Measurements from ENCODE around the gene NUMBL. TPM values are rescaled to one million over a fixed set of nuclear protein-coding genes. Genes with fewer than 3 reads are reported as not detected.

NUMBL gene
- total RNA-seq, 4 donors from 2014 or later: 20.5 to 38.2 (median 29.3) TPM

DNA sequence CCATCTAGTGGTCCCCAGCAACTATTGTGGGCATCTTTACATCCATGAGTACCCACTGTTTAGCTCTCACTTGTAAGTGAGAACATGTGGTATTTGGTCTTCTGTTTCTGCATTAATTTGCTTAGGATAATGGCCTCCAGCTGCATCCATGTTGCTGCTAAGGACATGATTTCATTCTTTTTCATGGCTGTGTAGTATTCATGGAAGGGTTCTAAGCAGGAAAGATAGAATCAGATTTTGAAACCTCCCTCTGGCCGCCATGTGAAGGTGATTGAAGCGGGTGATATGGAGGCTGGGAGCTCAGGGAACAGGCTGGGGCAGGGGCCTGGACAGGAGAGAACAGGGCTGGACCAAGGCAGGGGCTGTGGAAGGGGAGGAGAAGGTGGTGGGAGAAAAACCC, 69.2 kb downstream of the NUMBL start:
- Histone ChIP-seq H3K36me3 (peaks cover 59% of the 10 kb centered on the region), H3K9me3 (no peaks in the 10 kb centered on the region), H3K27ac (no peak overlapping the region), H3K27me3 (no peaks in the 10 kb centered on the region), H3K4me3 (no peak overlapping the region), H3K4me1 (peaks cover 6% of the 10 kb centered on the region)
- TF ChIP-seq POLR2AphosphoS5 (IDR thresholded peaks at IDR 0.05) (no peak), EP300 (IDR thresholded peaks at IDR 0.05) (no peak), POLR2A (IDR thresholded peaks at IDR 0.05) (no peak)
- TF ChIP-seq, protein P1, sequence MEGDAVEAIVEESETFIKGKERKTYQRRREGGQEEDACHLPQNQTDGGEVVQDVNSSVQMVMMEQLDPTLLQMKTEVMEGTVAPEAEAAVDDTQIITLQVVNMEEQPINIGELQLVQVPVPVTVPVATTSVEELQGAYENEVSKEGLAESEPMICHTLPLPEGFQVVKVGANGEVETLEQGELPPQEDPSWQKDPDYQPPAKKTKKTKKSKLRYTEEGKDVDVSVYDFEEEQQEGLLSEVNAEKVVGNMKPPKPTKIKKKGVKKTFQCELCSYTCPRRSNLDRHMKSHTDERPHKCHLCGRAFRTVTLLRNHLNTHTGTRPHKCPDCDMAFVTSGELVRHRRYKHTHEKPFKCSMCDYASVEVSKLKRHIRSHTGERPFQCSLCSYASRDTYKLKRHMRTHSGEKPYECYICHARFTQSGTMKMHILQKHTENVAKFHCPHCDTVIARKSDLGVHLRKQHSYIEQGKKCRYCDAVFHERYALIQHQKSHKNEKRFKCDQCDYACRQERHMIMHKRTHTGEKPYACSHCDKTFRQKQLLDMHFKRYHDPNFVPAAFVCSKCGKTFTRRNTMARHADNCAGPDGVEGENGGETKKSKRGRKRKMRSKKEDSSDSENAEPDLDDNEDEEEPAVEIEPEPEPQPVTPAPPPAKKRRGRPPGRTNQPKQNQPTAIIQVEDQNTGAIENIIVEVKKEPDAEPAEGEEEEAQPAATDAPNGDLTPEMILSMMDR (IDR thresholded peaks at IDR 0.05): no peak
- no peak for DNase-seq (ENCODE audit: low spot score in 2 of 2)
- 100% methylated on average over 2 of the region's 2 CpGs for WGBS

GRCh38 chr19:40620161-40620485, 70.3 kb downstream of the NUMBL start:
- no peak for DNase-seq (ENCODE audit: low spot score in 2 of 2)
- Histone ChIP-seq H3K4me1 (peaks cover 17% of the 10 kb centered on the region), H3K9me3 (no peaks in the 10 kb centered on the region), H3K36me3 (peaks cover 48% of the 10 kb centered on the region), H3K27ac (no peak overlapping the region), H3K4me3 (no peak overlapping the region), H3K27me3 (no peaks in the 10 kb centered on the region)
- TF ChIP-seq, protein P1 (IDR thresholded peaks at IDR 0.05): no peak
- TF ChIP-seq POLR2AphosphoS5 (IDR thresholded peaks at IDR 0.05) (no peak), EP300 (IDR thresholded peaks at IDR 0.05) (no peak)
- 91% methylated on average over 8 of the region's 8 CpGs for WGBS

DNA sequence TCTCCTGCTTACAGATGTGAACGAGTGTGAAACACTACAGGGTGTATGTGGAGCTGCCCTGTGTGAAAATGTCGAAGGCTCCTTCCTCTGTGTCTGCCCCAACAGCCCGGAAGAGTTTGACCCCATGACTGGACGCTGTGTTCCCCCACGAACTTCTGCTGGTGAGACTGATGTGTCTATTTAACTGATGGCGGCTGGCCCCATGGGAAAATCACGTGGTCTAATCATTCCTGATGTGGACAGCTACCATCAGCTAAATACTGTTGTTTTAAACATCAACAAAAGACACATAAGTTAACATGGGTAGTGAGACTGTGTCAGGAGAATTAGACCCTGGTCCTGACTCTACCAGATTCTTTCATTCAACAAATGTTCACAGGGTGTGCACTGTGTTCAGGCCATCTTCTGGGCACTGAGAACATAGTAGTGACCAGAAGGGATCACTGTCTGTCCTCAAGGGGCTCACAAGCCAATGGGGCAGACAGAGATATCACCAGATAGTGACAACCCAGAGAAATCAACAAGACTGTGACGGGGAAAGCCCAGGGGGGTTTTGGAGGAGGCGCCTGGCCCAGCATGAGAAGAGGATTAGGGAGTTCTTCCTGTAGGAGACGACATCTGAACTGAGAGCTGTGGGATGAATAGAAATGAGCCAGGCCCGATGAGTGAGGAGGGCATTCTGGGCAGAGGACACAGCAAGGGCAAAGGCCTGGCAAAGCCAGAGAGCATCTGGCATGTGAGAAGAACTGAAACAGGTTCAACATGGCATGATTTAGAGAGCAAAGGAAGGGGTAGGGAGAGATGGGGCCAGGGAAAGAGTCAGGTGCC, 70.9 kb downstream of the NUMBL start:
- DNase-seq (ENCODE audit: low spot score in 2 of 2): no peak
- WGBS: 76% methylated on average over 11 of the region's 11 CpGs
- peaks cover 22% of the 10 kb centered on the region for H3K4me1 ChIP-seq
- H3K36me3 ChIP-seq: peaks cover 48% of the 10 kb centered on the region
- H3K4me3 ChIP-seq: no peak overlapping the region
- H3K9me3 ChIP-seq: no peaks in the 10 kb centered on the region
- no peak for TF ChIP-seq EP300 (IDR thresholded peaks at IDR 0.05)
- TF ChIP-seq POLR2AphosphoS5 (IDR thresholded peaks at IDR 0.05): no peak
- TF ChIP-seq, protein P1 (IDR thresholded peaks at IDR 0.05): no peak
- TF ChIP-seq POLR2A (IDR thresholded peaks at IDR 0.05): no peak
- H3K27ac ChIP-seq: no peak overlapping the region
- no peaks in the 10 kb centered on the region for H3K27me3 ChIP-seq

DNA sequence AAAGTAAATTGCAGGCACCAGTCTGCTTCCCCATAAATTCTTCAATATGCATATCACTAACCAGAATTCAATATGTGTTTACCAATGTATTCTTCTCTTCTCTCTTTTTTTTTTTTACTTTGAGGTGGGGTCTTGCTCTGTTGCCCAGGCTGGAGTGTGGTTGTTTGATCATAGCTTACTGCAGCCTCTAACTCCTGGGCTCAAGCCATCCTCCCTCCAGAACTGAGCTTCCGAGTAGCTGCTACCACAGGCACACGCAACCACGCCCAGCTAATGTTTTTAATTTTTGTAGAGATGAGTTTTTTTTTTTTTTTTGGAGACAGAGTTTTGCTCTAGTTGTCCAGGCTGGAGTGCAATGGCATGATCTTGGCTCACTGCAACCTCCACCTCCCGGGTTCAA, 72.5 kb downstream of the NUMBL start:
- no peak overlapping the region for H3K4me3 ChIP-seq
- DNase-seq (ENCODE audit: low spot score in 2 of 2): no peak
- H3K27me3 ChIP-seq: no peaks in the 10 kb centered on the region
- WGBS: 58% methylated on average over 4 of the region's 4 CpGs
- TF ChIP-seq POLR2A (IDR thresholded peaks at IDR 0.05) (no peak), EP300 (IDR thresholded peaks at IDR 0.05) (no peak), POLR2AphosphoS5 (IDR thresholded peaks at IDR 0.05) (no peak)
- TF ChIP-seq, protein P1 (IDR thresholded peaks at IDR 0.05): no peak
- H3K4me1 ChIP-seq: peaks cover 36% of the 10 kb centered on the region
- peaks cover 41% of the 10 kb centered on the region for H3K36me3 ChIP-seq
- H3K27ac ChIP-seq: no peak overlapping the region
- no peaks in the 10 kb centered on the region for H3K9me3 ChIP-seq

- H3K9me3 ChIP-seq: no peaks in the 10 kb centered on the region
- peaks cover 43% of the 10 kb centered on the region for H3K4me1 ChIP-seq
- peaks cover 32% of the 10 kb centered on the region for H3K36me3 ChIP-seq
- no peaks in the 10 kb centered on the region for H3K27me3 ChIP-seq
- TF ChIP-seq POLR2A (IDR thresholded peaks at IDR 0.05): no peak
- TF ChIP-seq, protein P1 (IDR thresholded peaks at IDR 0.05): no peak
- no peak for TF ChIP-seq POLR2AphosphoS5 (IDR thresholded peaks at IDR 0.05)
- TF ChIP-seq EP300 (IDR thresholded peaks at IDR 0.05): no peak
- H3K4me3 ChIP-seq: no peak overlapping the region
- WGBS: 93% methylated on average over 17 of the region's 17 CpGs
- no peak for DNase-seq (ENCODE audit: low spot score in 2 of 2)
- H3K27ac ChIP-seq: no peak overlapping the region
Measured at GRCh38 chr19:40616941-40617340, 73.5 kb downstream of the NUMBL start.

Data from suprapubic skin (tissue), 4 donors.